NCI-H226 (cell line): Measurements from ENCODE around the gene SPG11.
"Not testable (repeated sequence)": the region's sequence is repeated elsewhere in the genome, so short reads cannot be mapped to it uniquely, and the experiment has no call there.

ENCODE experiments used
- DNase-seq: peaks from one replicate; pipeline ENCODE4 v3.0.0-alpha.2; 2015

Gene SPG11

DNA sequence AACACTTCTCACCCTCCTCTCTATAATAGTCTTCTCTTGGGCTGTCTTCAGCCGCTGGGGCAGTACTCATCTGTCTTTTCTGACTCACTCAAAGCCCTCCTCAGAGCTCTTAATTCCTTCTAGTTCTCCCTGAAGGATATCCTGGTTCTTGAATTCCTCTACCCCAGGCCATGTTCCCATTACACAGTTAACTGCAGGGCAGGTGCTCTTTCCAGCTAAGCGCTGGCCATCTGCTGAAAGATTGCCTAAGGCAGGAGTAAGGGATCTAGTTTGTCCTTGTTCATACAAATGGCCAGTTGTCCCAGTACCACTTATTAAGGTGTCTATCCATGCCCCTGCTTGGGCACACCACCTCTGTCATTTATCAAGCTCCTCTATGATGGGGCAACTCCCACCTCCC lies 10.2 kb upstream of the SPG11 start:
- DNase-seq: no peak

DNA sequence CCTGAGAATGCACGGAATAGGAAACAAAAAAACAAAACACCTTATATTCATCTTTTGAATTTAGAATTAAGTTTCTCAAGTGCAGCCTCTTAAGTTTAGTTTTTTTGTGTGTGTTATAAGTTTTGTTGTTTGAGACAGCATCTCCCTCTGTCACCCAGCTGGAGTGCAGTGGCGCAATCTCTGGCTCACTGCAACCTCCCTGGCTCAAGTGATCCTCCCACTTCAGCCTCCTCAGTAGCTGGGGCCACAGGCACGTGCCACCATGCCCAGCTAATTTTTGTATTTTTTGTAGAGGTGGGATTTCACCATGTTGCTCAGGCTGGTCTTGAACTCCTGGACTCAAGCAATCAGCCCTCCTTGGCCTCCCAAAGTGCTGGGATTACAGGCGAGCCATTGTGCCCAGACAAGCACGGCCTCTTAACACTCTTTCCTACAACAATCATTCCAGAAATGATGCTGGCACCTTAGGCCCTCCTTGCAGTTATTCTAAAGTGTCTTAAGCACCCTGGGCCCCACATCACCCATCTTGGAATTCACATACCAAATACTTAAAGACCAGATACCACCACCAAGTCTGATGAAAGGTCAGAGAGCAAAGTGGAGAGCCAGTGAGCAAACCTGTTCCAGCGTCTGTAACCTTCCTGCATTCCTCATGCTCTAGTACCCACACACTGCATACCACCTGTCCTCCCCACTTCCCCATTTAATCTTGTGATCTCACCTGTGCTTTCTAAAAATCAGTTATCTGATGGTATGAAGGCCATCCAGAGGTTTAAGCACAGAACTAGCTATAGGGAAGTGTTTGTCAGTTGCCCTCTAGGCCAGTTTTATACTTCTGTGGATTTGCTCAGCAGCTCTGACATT lies 6.9 kb upstream of the SPG11 start:
- no peak for DNase-seq

- no peak for DNase-seq
Observed at GRCh38 chr15:44668921-44669320, 5.5 kb upstream of the SPG11 start.

GRCh38 chr15:44667039-44667360 lies 3.5 kb upstream of the SPG11 start:
- no peak for DNase-seq

DNA sequence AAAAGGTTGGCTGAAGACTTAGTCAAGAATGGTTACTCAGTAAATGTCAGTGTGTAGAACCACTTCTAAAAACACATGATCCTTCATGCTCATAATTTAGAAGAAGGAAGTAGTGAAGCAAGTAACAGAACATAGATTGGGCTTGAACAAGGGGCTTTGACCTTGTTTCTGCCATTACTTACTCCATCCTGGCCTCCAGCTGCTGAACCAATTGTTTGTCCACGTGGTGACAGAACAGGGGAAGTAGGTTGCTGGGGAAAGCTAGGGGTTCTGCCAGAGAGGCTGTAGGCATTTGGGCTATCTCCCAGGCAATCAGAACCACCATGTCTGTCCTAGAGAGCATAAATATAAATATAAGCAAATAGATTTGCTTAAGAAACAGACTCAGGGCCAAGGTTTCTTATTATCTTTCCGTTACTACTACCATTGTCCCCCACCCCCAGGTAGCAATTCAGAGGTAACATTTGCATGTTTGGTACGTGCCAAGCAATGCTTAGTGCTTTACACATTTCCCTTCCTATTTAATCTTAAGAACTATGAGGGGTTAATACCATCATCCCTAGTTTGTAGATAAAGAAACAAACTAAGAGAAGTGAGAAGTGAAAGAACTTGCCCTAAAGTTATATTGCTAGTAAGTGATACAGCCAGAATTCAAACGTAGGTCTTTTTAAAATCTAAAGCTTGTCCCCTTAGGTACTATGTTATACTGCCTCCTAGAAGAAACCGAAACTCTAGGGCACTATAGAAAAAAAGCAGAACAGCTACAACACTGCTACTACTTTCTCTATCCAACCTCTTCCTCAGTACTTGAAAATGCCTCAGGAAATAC lies 3.0 kb upstream of the SPG11 start:
- no peak for DNase-seq

DNA sequence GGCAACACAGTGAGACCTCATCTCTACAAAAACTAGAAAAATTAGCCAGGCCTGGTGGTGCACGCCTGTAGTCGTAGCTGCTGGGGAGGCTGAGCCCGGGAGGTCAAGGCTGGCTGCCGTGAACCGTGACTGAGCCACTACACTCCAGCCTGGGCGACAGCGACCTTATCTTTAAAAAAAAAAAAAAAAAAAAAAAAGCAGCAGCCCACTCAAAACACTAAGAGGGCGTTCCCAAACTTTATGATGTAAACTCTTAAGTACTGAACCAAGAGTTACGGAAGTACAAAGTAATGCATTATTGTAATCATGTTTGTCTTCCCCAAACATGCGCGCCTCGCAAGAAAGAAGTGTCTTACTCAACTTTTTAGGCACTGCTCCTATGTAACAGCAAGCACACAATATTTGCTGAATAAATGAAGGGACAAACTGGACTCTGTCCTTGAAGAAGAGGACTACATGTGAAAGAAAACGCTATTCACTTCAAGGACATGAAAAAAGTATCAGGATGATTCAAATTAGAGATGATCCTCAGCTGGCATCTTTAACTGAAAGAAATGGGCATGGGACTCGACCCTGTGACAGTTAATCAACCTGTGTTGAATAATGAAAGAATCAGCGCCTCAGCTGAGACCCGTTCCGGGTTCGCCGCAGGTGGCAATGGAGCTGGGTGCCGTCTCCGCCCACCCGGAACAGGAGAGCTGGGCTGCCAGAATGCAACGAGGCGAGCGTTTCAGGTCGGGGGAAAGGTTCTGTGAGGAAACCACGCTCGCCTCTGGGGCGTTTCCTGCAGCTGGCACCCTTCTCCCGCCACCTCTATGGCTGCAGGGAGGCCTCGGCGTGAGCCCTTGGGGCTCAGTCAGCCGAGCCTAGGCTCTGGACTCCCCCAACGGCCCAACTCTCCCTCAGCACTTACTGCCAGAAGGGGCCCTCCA lies 718 bp downstream of the SPG11 start:
- peak; percentile 78 for DNase-seq

DNA sequence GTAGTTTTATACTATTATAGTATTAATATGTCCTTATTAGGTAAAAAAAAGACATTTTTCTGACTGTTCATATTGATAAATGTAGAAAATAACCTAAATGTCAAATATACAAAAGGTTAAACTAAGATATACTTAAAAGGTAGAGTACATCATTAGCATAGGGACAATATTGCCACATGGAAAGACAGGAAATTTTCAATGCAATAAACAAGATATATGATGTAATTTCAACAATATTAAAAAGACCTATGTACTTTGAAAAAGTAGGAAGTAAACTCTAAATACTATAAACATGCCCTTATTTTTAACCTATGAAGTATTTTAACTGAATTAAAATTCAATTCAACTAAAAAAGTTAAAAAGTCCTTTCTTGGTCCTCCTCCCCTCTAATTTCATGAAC lies 1.9 kb downstream of the SPG11 start:
- DNase-seq: no peak

DNA sequence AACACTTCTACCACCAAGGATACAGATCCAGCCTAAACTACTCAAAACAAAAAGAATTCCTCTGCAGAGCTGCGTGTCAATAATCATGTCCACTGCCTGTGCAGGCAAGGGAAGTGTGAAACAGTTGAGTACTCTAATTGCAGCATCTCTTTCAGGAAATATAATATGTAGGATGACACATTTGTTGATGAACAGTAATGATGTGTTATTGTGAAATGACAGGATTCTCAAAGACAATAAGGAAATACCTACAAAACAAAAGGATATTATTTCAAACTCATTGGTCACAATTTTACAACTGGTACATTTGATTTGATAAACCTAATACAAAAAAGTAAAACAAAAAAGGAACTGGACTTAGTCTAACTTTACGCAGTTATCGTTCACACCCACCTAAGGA lies 4.4 kb downstream of the SPG11 start:
- no peak for DNase-seq

GRCh38 chr15:44657378-44657777 lies 6.1 kb downstream of the SPG11 start:
- DNase-seq: no peak

DNA sequence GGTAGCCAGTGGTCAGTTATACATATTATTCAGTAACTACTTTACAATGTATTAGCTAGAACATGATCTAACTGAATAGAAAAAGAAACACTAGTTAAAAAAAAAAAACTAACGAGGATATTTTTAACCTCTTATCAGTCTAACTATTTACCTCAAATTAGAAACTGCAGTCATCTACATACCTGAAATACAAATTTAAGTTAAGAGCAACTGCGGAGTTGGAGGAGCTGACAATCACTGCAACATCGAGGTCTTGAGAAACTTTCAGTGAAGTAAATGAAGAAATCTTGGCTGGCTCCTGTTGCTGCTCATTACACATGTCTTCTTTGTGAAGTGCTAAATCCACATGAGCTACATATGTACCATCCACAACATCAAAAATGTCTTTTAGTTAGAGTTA lies 6.5 kb downstream of the SPG11 start:
- DNase-seq: no peak

DNA sequence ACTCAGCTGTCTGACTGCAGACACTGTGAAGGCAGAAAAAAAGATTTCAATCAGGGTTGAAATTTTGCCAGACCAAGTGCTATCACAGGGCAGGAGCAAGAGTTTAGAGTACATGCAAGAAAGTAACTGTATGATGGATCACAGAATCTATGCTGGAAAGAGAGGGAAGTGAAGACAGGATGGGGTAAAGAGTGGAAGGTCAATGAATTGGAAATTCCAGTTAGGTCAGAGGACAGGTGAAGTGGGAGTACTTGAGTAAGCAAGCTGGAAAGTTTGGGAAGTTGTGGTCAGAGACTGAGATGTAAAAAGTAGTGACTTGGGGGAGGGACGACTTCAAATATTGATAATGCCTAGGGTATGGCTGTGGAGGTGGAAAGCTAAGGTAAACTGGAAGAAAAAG lies 7.2 kb downstream of the SPG11 start:
- no peak for DNase-seq

- no peak for DNase-seq
Observed at GRCh38 chr15:44654858-44655257, 8.6 kb downstream of the SPG11 start.

- no peak for DNase-seq
Observed at GRCh38 chr15:44647637-44648036, 15.8 kb downstream of the SPG11 start.

DNA sequence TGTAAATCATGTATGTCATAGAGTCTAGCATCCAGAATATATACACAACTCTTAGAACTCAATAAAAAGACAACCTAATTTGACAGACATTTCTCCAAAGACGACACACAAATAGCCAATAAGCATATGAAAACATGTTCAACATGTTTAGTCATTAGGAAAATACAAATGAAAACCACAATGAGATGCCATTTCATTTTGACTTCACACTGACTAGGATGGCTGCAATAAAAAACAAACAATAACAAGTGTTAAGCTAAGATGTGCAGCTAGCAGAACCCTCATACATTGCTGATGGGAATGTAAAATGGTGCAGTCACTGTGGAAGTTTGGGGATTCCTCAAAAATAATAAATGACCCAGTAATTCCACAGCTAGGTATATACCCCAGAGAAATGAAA lies 16.4 kb downstream of the SPG11 start:
- no peak for DNase-seq

DNA sequence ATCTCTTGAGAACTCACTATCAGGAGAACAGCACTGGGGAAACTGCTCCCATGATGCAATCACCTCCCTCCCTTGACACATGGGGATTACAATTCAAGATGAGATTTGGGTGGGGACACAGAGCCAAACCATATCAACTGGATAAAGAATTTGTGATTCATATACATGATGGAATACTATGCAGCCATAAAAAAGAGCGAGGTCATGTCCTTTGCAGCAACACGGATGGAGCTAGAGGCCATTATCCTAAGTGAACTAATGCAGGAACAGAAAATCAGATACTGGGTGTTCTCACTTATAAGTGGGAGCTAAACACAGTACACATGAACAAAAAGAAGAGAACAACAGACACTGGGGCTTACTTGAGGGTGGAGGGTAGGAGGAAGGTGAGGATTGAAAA lies 17.0 kb downstream of the SPG11 start:
- no peak for DNase-seq

DNA sequence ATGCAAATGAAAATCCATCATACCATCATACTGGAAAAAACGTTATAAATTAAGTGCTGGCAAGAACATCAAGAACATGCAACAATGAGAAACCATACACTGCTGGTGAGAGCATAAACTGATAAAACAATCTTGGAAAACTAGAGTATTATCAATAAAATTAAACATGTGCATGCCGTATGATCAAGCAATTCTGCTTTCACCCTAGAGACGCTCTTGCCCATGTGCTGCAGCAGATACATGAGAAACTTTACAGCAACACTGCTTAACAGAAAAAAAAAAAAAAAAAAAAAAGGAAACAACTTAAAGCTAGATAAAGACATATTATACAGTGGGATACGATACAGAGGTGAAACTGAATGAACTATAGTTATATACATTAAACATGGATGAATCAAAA lies 21.8 kb downstream of the SPG11 start:
- no peak for DNase-seq

DNA sequence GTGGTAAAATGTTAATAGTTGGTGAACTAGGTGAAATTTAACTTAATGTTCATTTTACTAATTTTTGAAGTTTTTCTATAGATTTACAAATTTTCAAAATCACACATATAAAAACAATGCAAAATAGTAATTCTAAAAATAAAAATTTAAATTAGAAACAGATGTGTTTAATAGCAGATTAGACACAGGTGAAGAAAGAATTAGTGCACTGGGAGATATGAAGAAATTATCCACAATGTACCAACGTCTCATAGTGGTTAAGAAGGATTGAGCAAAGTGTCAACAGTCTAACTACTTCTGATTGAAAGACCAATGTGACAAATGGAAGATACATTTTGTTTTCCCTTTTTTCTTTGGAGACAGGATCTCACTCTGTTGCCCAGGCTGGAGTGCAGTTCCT lies 26.5 kb downstream of the SPG11 start:
- no peak for DNase-seq

GRCh38 chr15:44633603-44634002 lies 29.9 kb downstream of the SPG11 start:
- DNase-seq: no peak

- not testable (repeated sequence) for DNase-seq
Observed at GRCh38 chr15:44625286-44625685, 38.2 kb downstream of the SPG11 start.

GRCh38 chr15:44623178-44623577 lies 40.3 kb downstream of the SPG11 start:
- DNase-seq: no peak

DNA sequence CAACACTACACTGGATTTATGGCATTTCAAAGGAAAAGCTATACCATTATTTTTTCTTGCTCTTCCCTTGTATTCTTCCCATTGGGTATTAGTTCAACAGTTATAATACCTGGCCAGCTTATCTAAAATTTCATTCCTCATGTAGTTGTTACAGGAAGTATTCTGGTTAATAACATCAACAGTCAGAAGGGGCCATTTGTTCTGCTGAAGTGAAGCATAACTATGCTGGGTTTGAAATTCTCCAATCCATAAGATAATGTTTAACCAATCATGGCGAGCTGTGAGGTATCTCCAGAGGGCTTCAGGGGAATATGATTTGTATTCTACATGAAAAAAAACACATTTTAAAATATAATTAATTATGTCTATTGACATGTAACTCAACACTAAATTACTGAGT lies 43.4 kb downstream of the SPG11 start:
- no peak for DNase-seq

- DNase-seq: no peak
Observed at GRCh38 chr15:44616974-44617373, 46.5 kb downstream of the SPG11 start.

DNA sequence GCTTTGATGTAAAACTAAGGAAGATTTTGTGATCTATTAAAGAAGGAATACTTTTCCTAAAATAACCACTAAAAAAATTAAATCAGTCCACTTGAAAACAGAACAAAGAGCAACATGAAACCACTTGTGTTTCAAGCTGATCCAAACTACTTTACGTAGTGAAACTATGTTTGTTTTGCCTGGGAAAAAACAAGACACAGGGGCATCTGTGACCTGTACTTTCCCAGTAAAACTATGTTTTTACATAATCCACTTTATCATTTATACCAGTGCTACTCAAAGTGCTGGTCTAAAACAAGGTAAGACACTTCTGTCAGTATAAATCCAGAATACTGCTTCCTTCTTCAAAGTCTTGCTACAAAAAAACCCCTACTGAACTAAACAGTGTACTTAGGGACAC lies 56.7 kb downstream of the SPG11 start:
- no peak for DNase-seq
